GM12892 (cell line): ENCODE measurements around the gene VASP.

Source experiments
- POLR2A ChIP-seq: IDR thresholded peaks from 2 replicates; pipeline ENCODE4 v1.6.1; 2011; ENCODE audit warnings: low read depth, low read length, control low read depth
- POLR2AphosphoS5 ChIP-seq: IDR thresholded peaks from 2 replicates; pipeline ENCODE4 v1.6.1; 2011; ENCODE audit warnings: low read depth, low read length, control low read depth
- TAF1 ChIP-seq: IDR thresholded peaks from 2 replicates; pipeline ENCODE4 v1.6.1; 2011; ENCODE audit warnings: low read depth, mild to moderate bottlenecking, control low read depth, low read length, borderline replicate concordance

DNA sequence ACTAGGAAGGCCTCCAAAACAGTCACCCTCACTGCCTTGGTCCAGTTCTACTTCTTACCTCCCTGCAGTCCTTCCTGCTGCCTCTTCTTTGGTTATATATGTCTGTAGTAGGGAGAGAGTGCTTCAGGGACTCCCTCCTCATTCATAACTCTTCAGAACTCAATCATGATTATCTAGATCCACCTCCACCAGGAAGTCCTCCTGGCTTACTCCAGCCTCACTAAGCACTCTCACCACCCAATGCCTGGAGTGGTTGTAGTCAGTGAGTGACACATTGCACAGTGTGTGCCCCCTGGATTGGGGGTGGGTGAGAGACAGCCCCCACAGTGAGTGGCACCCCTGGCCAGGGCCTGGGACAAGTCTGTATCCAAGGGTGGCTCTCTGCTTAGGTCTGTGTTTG lies 49.5 kb upstream of the VASP start:
- TF ChIP-seq POLR2AphosphoS5 (no peak), POLR2A (no peak), TAF1 (no peak)
